Breast epithelium (tissue), 4 donors: ENCODE data around the gene CAMTA1. TPM values are rescaled to one million over a fixed set of nuclear protein-coding genes. Genes with fewer than 3 reads are reported as not detected.
A peak's percentile ranks its signal among the peaks of the same experiment; 100 is the strongest.

Source experiments
- DNase-seq, 2 donors: peaks; one replicate each; pipeline ENCODE4 v3.0.0-alpha.2; 2019; ENCODE audit warnings: low spot score in 2 of 2
- H3K27ac ChIP-seq, 2 donors: fragments of 200-600 bp; sonication (generic) in 1 of 2; one replicate each; pipeline ENCODE4 v1.5.1; 2016 to 2019; ENCODE audit warnings: mild to moderate bottlenecking in 1 of 2
- H3K27me3 ChIP-seq, 2 donors: fragments of 200-600 bp; sonication (generic) in 1 of 2; one replicate each; pipeline versions ENCODE4 v1.5.1 to v1.6.0; 2017 to 2019; ENCODE audit warnings: control low read depth in 1 of 2, mild to moderate bottlenecking in 1 of 2
- H3K36me3 ChIP-seq: fragments of 200-600 bp; one replicate; pipeline ENCODE4 v1.5.1; 2019
- H3K4me1 ChIP-seq, 2 donors: fragments of 200-600 bp; sonication (generic); one replicate each; pipeline ENCODE4 v1.5.1; 2016 to 2019; ENCODE audit warnings: control low read depth in 1 of 2
- H3K4me3 ChIP-seq, 3 donors: fragments of 200-600 bp; sonication (generic); 1 replicate in 2 of 3; 2 replicates in 1 of 3; pipeline ENCODE4 v1.5.1; 2016 to 2019; ENCODE audit warnings: mild to moderate bottlenecking in 3 of 3, moderate library complexity in 2 of 3
- H3K9me3 ChIP-seq, 2 donors: fragments of 200-600 bp; sonication (generic) in 1 of 2; one replicate each; pipeline ENCODE4 v1.5.1; 2016 to 2019; ENCODE audit warnings: control low read depth in 1 of 2
- POLR2A ChIP-seq: fragments of 450-650 bp; IDR thresholded peaks from one replicate; pipeline ENCODE4 v1.6.1; 2016; ENCODE audit warnings: antibody characterized with exemption, mild to moderate bottlenecking, moderate library complexity
- POLR2AphosphoS5 ChIP-seq, 3 donors: sonication (generic); formaldehyde crosslinking; IDR thresholded peaks; one replicate each; pipeline ENCODE4 v1.6.1; 2017; ENCODE audit warnings: antibody characterized with exemption in 3 of 3
- intact Hi-C: fragments of 100-400 bp; cut with DNase I; formaldehyde crosslinking; loops from one replicate; pipeline ENCODE4 v1.15.1; 2023; ENCODE audit warnings: low total_unique reads
- total RNA-seq, 3 donors: library from RNA; depleted of rRNA; stranded (reverse); fragments of >200 nt; gene quantifications; one replicate each; pipeline ENCODE4 v1.1.0, GENCODE V29; 2016
- TF ChIP-seq, protein P1 (sequence below), 3 donors: fragments of 450-650 bp; IDR thresholded peaks; one replicate each; pipeline ENCODE4 v1.5.1; 2016 to 2017; ENCODE audit warnings: antibody characterized with exemption in 3 of 3, mild to moderate bottlenecking in 3 of 3, moderate library complexity in 3 of 3

CAMTA1 gene
- total RNA-seq, 3 donors from 2014 or later = 53.4 to 84.0 (median 61.9) TPM

DNA sequence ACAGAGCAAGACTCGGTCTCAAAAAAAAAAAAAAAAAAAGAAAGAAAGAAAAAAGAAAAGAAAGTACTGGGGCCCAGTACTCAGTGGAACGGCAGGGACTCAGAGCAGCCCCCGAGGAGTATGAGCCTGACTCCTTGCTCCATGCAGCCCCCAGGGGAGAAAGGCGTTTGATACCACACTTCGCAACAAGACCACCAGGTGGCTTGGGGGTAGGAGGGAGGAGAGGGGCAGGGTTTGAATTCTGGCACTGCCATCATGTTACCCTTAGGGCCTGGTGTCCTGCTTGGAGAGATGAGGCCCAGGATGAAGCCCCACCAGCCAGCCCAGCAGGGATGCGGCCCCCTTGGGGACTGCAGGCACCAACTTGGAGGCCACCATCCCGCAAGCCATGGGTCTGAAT, 664.5 kb downstream of the CAMTA1 start:
- intact Hi-C loops = no loop called here
- Histone ChIP-seq H3K27me3 (no peaks in the 10 kb centered on the region), H3K4me1 (no peaks in the 10 kb centered on the region), H3K27ac (no peak overlapping the region), H3K4me3 (no peak overlapping the region), H3K36me3 (no peaks in the 10 kb centered on the region), H3K9me3 (no peaks in the 10 kb centered on the region)
- TF ChIP-seq, protein P1, sequence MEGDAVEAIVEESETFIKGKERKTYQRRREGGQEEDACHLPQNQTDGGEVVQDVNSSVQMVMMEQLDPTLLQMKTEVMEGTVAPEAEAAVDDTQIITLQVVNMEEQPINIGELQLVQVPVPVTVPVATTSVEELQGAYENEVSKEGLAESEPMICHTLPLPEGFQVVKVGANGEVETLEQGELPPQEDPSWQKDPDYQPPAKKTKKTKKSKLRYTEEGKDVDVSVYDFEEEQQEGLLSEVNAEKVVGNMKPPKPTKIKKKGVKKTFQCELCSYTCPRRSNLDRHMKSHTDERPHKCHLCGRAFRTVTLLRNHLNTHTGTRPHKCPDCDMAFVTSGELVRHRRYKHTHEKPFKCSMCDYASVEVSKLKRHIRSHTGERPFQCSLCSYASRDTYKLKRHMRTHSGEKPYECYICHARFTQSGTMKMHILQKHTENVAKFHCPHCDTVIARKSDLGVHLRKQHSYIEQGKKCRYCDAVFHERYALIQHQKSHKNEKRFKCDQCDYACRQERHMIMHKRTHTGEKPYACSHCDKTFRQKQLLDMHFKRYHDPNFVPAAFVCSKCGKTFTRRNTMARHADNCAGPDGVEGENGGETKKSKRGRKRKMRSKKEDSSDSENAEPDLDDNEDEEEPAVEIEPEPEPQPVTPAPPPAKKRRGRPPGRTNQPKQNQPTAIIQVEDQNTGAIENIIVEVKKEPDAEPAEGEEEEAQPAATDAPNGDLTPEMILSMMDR (IDR thresholded peaks at IDR 0.05) = no peak
- TF ChIP-seq POLR2AphosphoS5 (IDR thresholded peaks at IDR 0.05) (no peak), POLR2A (no peak)
- no peak for DNase-seq

DNA sequence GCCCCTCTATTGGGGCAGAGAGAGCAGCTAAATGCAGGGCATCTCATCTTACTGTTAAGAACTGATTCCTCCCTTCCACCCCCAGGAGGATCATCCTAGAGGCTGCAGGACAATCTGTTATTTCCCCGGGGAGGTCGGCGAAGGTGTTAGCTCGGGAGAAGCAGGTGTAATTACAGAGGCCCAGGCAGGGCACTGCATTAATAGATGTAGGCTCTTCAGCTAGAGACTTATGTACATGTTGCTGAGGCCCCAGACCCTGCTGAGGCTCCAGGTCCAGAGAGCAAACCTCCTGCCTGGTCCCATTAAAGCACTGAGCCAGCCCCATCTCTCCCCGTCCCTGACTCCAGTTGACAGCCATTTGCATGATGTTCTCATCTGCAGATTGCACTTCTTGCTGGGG, 665.6 kb downstream of the CAMTA1 start:
- Histone ChIP-seq H3K4me1 (no peaks in the 10 kb centered on the region), H3K27ac (no peak overlapping the region), H3K9me3 (no peaks in the 10 kb centered on the region), H3K27me3 (no peaks in the 10 kb centered on the region), H3K36me3 (no peaks in the 10 kb centered on the region), H3K4me3 (no peak overlapping the region)
- no peak for DNase-seq
- TF ChIP-seq, protein P1 (IDR thresholded peaks at IDR 0.05) = no peak
- TF ChIP-seq POLR2AphosphoS5 (IDR thresholded peaks at IDR 0.05) = no peak
- TF ChIP-seq POLR2A = no peak
- intact Hi-C loops = no loop called here

DNA sequence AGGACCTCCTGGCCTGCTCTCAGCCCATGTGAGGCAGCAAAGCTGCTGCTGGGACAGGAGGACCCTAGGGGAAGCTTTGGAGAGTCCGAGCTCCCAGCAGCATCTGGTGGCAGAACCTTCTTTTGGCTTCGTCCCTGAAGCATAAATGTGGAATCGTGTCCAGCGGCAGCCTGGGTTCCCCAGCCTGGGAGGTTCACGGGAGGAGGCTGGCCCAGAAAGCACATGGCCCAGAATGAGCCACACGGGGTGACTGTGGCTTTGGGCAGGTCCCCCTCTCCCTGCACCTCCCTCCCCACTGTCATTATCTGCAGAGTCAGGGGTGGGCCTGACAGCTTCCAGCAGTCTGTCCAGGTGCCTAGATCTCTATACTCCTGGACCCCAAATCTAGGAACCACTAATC, 667.8 kb downstream of the CAMTA1 start:
- intact Hi-C loops = no loop called here
- Histone ChIP-seq H3K27me3 (no peaks in the 10 kb centered on the region), H3K36me3 (no peaks in the 10 kb centered on the region), H3K9me3 (no peaks in the 10 kb centered on the region), H3K4me3 (no peak overlapping the region), H3K4me1 (no peaks in the 10 kb centered on the region), H3K27ac (no peak overlapping the region)
- no peak for DNase-seq
- TF ChIP-seq, protein P1 (IDR thresholded peaks at IDR 0.05) = no peak
- TF ChIP-seq POLR2A (no peak), POLR2AphosphoS5 (IDR thresholded peaks at IDR 0.05) (no peak)

DNA sequence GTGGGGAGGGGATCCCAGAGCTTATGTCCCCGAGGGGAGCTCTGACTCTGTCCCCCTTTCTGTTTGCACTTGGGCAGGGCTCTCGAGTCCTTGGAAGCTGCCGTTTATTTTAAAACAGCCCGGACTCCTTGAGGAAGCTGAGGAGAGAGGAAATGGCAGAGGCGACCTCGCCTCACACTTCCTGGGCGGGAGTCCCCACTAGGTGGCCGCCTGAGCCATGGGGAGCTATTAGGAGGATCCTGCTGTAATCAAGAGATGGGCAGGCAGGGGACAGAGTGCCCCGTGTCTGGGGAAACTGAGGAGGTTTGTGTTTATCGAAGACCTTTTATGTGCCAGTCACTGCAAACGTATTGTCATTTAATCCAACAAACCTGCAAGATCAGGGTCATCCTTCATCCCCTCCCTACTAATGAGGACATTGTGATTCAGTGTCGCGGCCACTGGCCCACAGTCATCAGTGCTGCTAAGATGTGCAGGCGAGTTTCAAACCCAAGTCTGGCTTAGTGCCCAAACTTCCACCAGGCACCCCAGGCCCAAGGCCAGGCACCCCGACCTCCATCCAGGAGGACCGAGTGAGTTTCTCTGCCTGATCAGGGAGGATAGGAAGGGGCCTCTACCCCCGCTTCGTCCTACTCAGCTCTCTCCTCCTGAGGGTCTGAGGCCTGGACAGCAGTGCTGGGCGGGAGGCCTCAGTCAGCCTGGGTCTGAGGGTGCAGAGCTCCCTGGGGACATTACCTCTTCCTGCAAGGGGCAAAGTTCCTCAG, 669.0 kb downstream of the CAMTA1 start:
- Histone ChIP-seq H3K36me3 (no peaks in the 10 kb centered on the region), H3K9me3 (no peaks in the 10 kb centered on the region), H3K27ac (no peak overlapping the region), H3K4me3 (no peak overlapping the region), H3K4me1 (no peaks in the 10 kb centered on the region), H3K27me3 (no peaks in the 10 kb centered on the region)
- intact Hi-C loops = no loop called here
- no peak for DNase-seq
- TF ChIP-seq, protein P1 (IDR thresholded peaks at IDR 0.05) = no peak
- TF ChIP-seq POLR2AphosphoS5 (IDR thresholded peaks at IDR 0.05) (no peak), POLR2A (no peak)

DNA sequence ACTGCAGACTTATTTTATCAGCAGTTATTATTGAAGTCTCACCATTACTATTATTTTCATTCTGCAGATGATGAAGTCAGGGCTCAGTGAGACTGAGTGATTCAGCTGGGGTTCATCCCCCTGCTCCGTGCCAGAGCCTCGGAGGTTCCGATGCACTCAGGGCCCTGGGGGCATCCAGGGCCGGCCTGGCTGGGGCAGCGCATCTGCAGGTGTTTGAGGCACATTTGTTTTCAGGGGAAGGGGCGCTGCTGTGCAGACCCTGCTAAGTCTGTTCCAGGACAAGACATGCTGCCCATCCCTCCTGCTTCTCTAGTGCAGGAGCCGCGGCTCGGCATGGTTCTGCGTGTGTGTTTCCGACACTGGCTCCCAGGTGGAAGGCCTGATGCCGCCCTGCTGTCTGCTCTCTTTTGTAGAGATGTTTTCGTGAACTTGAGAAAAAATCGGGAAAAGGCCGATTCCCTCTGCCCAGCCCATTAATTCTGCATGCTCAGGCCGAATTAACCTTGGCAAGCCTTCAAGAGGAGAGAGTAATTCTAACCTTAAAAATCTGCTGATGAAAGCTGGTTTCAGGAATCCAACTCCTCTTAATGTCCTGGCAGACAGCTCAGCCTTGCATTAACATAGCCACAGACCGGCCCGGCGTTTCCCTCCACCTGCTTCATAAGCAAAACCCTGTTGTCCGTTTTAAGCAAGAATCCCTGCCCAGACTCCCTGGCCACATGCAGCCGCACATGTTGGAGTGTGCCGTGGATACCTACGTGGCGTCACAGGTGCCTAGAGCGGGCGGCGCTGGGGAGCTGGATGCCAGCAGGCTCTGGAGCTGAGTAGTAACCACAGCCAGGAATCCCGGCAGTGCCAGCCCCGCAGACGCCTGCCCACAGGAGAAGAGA, 669.9 kb downstream of the CAMTA1 start:
- TF ChIP-seq POLR2AphosphoS5 (IDR thresholded peaks at IDR 0.05) = no peak
- TF ChIP-seq POLR2A = no peak
- TF ChIP-seq, protein P1 (IDR thresholded peaks at IDR 0.05) = no peak

More for the DNA sequence above, 669.9 kb downstream of the CAMTA1 start:
- Histone ChIP-seq H3K27me3 (no peaks in the 10 kb centered on the region), H3K36me3 (no peaks in the 10 kb centered on the region), H3K4me3 (peak overlapping the region in 2 of 3 donors; percentile 6 to 40), H3K4me1 (no peaks in the 10 kb centered on the region), H3K9me3 (no peaks in the 10 kb centered on the region), H3K27ac (peak overlapping the region in 1 of 2 donors; percentile 25)
- intact Hi-C loops = no loop called here
- DNase-seq = peak in 1 of 2 donors; percentile 62
